ENCODE results near the gene TEX14.
A peak's percentile ranks its signal among the peaks of the same experiment; 100 is the strongest.
"Not testable (repeated sequence)": the region's sequence is repeated elsewhere in the genome, so short reads cannot be mapped to it uniquely, and the experiment has no call there.

TEX14 gene

GRCh38 chr17:58555109-58555508 lies 136.7 kb downstream of the TEX14 start:
- DNase-seq, result not testable (repeated sequence)

- DNase-seq, result no peak
These were observed 150.6 kb downstream of the TEX14 start for GRCh38 chr17:58541249-58541648.

GRCh38 chr17:58539698-58540097 lies 152.1 kb downstream of the TEX14 start:
- no peak for DNase-seq

- DNase-seq, result no peak
These were observed 152.9 kb downstream of the TEX14 start for GRCh38 chr17:58538811-58539409.

- DNase-seq, result no peak
These were observed 154.6 kb downstream of the TEX14 start for GRCh38 chr17:58537266-58537665.

GRCh38 chr17:58536542-58536941 lies 155.3 kb downstream of the TEX14 start:
- no peak for DNase-seq

- DNase-seq, result no peak
These were observed 156.4 kb downstream of the TEX14 start for GRCh38 chr17:58535431-58535830.

- no peak for DNase-seq
These were observed 156.9 kb downstream of the TEX14 start for GRCh38 chr17:58534901-58535421.

GRCh38 chr17:58534331-58534730 lies 157.5 kb downstream of the TEX14 start:
- no peak for DNase-seq

- DNase-seq, result no peak
These were observed 158.1 kb downstream of the TEX14 start for GRCh38 chr17:58533616-58534188.

- no peak for DNase-seq
These were observed 159.3 kb downstream of the TEX14 start for GRCh38 chr17:58532555-58532951.

GRCh38 chr17:58531661-58532554 lies 159.9 kb downstream of the TEX14 start:
- peak in 1 of 2 experiments; percentile 17 for DNase-seq

GRCh38 chr17:58531122-58531521 lies 160.7 kb downstream of the TEX14 start:
- DNase-seq, result no peak

GRCh38 chr17:58530655-58531054 lies 161.2 kb downstream of the TEX14 start:
- no peak for DNase-seq

GRCh38 chr17:58529275-58529674 lies 162.6 kb downstream of the TEX14 start:
- DNase-seq, result no peak

GRCh38 chr17:58528443-58528842 lies 163.4 kb downstream of the TEX14 start:
- no peak for DNase-seq

GRCh38 chr17:58527949-58528348 lies 163.9 kb downstream of the TEX14 start:
- DNase-seq, result no peak

- no peak for DNase-seq
These were observed 164.5 kb downstream of the TEX14 start for GRCh38 chr17:58527306-58527705.

GRCh38 chr17:58525239-58525638 lies 166.6 kb downstream of the TEX14 start:
- DNase-seq, result no peak

GRCh38 chr17:58521680-58522079 lies 170.2 kb downstream of the TEX14 start:
- DNase-seq, result no peak

GRCh38 chr17:58520843-58521430 lies 170.9 kb downstream of the TEX14 start:
- DNase-seq, result no peak

- DNase-seq, result peak; percentile 98 to 99
These were observed 173.8 kb downstream of the TEX14 start for GRCh38 chr17:58517928-58518609.

Data from cerebellar nuclear complex (tissue), 1 donor.